Cerebellar cortex (tissue), 1 donor: ENCODE results near the gene RALGAPB.
"Not testable (repeated sequence)": the region's sequence is repeated elsewhere in the genome, so short reads cannot be mapped to it uniquely, and the experiment has no call there.

Experiments
- DNase-seq: peaks from one replicate; pipeline ENCODE4 v3.0.0-alpha.2; 2015; ENCODE audit warnings: low spot score

The RALGAPB gene

GRCh38 chr20:38472513-38473366 is at the start of gene RALGAPB:
Gene RALGAPB, plus strand, starts transcription at chr20:38472843. Its CDS starts 15,590 bp downstream, at chr20:38488433.
- DNase-seq: peak; percentile 99

DNA sequence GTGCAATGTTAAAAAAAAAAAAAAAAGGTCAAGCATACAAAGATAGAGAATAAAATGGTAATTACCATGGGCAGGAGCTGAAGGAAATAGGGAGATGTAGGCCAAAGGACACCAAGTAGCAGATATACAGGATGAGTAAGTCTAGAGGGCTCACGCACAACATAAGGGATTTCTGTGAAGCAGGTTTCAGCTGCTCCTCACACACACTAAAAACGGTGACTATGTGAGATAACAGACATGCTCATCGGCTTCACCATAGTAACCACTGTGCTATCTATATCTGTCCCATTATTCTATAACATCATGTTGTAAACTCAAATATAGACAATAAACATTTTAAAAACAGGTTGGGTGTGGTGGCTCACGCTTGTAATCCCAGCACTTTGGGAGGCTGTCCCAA is 49.1 kb upstream of the RALGAPB start:
- DNase-seq: no peak

DNA sequence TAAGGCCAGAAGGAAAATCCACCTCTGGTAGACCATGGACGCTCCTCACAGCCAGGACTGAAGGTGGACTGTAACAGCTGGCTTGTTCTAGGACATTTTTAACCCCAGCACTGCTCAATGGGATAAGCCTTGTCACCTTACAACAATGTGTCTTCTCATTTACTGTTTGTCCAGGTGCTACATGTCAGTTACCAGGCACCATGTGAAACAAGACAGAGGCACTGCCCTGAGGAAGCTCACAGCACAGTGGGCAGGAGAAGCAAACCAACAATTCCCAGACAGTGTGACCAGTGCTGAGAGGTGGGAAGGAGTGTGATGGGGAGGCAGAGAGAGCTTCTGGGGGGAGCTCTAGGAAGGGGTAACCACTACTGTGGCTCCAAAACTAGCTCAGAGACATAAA is 48.2 kb upstream of the RALGAPB start:
- no peak for DNase-seq

GRCh38 chr20:38426006-38426897 is 46.4 kb upstream of the RALGAPB start:
- no peak for DNase-seq

GRCh38 chr20:38427655-38428023 is 45.0 kb upstream of the RALGAPB start:
- no peak for DNase-seq

DNA sequence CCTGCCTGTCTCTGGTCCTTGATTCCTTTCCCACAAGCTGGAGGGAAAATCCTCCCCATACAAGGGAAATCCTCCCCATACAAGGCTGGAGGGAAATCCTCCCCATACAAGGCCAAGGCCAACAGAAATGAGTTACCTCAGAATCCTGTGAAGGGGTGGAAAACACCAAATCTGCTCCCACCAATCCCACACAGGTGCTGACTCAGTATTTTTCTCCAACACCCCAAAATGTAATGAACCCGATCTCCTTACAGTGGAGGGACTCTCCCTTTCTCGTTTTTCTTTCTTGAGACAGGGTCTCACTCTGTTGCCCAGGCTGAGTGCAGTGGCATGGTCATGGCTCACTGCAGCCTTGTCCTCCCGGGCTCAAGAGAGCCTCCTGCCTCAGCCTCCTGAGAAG is 43.8 kb upstream of the RALGAPB start:
- no peak for DNase-seq

DNA sequence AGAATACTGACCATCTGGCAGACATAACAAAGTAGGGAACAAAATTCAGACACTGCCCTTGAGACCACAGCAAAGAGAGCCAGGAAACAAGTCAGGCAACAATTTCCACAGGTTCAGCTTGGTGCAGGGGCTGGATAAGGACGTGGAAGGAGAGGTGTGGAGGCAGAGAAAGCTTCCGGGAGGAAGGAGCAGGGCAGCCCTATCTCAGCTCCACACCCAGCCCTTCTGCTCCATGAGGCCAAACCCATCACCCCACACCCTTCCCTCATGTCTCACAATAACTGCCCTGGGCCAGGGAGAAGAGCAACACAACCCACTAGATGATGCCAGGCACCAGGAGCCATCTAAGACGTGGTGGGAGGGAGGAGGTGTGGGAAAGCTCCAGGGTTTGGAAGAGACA is 43.3 kb upstream of the RALGAPB start:
- no peak for DNase-seq

DNA sequence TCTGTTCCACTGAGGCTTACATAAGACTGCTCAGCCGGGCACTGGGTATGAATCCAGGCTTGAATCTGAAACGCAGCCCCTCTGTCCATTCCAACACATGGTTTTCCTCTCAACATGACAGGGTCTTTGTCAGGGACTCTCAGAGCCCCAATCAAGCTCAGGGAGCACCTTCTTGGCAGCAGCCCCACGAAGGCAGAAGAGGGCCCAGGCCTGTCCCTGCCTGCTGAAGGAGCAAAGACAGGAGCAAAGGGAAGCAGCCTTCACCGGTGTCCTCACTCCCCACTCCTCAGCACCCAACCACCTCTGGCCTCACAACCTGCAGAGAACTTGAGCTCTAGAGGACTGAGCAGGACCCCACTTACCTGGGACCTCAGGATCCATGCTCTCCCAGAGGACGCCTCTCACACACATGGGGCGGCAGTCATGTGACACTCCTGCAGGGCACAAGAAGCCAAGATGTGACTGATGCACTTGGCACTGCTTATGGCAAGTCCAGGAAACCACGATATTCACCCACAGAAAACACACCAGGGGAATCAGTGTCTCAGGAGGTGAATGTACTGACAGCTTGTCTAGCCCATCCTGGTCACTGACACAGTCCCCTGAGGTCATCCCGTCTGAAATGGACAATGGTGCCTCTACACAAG is 41.8 kb upstream of the RALGAPB start:
- DNase-seq: no peak

- no peak for DNase-seq
Measured at GRCh38 chr20:38432292-38432691, 40.4 kb upstream of the RALGAPB start.

- not testable (repeated sequence) for DNase-seq
Measured at GRCh38 chr20:38432870-38433269, 39.8 kb upstream of the RALGAPB start.

- no peak for DNase-seq
Measured at GRCh38 chr20:38433304-38433972, 39.2 kb upstream of the RALGAPB start.

GRCh38 chr20:38434301-38434741 is 38.3 kb upstream of the RALGAPB start:
- no peak for DNase-seq

DNA sequence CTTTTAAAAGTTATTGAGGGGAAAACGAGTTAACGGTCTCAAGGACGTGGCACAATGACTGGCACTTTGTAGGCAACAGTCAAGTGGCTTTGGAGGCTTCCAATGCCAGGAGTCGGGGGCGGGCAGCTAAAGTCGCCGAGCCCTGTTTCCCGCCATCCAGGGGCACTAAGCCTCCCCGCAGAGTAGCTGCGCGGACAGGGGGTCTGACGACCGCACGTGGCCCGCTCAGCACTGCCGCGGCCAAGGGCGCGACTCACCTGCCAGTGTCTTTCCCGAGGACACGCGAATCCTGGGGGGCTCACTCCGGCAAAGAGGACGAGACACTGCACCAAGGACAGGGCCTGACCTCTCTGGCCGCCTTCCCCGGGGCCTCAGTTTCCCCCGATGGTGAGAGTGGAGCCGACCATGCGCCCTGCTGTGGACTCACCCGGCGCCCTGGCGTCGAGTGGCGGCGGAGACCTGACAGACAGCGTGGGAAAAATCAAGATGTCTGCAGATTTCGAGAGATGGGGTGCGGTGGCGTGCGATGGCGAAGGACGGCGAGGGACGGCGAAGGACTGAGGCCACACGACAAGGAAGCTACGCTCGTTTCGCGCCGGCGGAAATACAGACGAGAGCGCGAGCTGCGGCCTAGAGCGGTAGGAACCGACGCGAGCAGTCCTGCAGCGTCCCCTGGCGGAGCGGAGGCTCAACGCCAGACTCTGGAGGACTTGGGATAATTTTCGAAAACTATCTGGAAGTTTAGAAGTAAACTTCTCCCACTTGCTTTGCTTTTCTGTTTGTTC is 37.7 kb upstream of the RALGAPB start, which contains the start of gene SNHG17:
Gene SNHG17 (minus strand): TSS at position 559 of the 785 bp plus-strand sequence.
- peak; percentile 91 for DNase-seq

DNA sequence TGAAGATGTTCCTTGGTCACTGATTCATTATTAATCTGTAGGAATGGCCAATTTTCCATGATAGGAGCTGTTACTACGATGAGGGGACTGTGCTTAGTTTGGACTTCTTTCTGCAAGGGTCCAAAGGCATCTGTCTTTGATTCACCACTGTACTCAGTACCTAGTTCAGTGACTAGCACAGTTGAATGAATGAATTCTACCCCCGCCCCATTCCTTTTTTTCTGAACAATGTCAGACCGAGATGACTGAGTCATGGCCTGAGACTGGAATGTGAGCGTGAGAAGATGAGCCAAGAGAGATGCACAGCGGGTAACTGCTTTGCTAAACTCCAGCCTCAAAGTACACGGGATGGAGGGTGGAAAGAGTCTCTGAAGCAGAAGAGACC is 37.1 kb upstream of the RALGAPB start:
- DNase-seq: no peak

- no peak for DNase-seq
Measured at GRCh38 chr20:38437796-38438195, 34.8 kb upstream of the RALGAPB start.

DNA sequence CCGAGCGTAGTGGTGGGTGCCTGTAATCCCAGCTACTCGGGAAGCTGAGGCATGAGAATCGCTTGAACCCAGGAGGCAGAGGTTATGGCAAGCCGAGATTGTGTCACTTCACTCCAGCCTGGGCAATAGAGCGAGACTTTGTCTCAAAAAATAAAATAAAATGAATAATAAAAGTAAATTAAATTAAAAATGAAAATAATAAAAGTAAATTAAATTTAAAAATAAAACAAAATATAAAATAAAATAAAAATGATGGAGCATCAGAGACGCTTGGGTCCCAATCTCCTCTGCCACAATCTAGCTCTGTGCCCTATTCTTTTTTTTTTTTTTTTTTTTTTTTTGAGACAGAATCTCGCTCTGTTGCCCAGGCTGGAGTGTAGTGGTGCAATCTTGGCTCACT is 31.5 kb upstream of the RALGAPB start:
- DNase-seq: not testable (repeated sequence)

DNA sequence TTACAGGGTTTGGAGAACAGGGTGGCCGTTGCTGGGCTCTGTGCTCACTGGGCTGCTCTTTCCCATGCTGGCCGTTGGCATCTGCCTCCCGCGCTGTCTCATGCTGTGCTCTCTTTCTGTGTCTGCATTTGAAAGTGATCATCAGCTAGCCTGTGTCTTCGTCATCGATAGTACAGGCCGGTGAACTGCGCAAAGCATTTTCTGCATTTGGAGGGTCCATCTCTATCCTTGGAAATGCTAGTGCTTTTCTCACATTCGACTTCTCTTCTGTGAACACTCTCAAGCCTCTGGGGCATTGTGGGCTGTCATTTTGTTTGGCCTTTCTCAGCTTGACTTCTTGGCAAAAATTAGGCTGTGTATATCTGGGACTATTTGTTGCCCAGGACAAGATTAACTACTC is 30.7 kb upstream of the RALGAPB start:
- peak; percentile 77 for DNase-seq

DNA sequence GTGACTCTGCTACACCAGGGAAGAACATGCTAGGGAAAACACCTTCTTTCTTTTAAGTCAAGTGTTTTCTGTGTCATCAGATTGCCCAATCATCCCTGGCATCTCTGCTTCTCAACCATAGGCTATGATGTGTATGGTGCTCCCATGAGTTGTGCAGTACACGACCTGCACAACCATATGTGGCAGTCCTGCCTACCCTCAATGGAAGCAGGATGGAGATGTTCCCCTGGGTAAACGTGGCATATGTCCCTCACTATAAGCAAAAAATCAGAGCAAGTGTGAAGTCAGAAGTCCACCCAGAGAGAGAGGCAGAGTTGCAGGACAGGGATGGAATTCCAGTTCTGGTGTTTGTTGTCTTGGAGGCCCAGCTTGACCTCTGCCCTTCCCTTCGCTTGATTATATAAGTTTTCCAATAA is 27.3 kb upstream of the RALGAPB start:
- DNase-seq: no peak

DNA sequence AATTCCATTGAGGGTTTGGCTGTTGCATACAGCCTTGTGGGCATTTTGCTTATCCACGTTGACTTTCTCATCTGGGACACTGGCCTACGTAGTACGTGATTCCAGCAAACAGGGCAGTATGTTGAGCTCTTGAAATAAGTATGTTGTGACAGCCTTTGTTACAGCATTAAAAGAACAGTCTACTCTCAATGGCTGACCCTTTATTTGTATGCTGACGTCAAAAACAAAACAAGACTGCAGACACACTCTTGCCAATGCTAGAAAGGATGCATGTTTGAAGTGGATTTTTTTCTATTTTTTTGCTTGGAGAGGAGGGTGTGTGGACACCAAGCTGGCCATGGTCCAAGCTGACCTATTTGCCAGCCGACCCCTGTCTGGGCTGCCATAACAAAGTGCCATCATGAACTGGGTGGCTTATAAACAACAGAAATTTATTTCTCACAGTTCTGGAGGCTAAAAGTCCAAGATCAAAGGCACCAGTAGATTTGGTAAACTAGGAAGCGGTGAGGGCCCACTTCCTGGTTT is 26.7 kb upstream of the RALGAPB start:
- no peak for DNase-seq

DNA sequence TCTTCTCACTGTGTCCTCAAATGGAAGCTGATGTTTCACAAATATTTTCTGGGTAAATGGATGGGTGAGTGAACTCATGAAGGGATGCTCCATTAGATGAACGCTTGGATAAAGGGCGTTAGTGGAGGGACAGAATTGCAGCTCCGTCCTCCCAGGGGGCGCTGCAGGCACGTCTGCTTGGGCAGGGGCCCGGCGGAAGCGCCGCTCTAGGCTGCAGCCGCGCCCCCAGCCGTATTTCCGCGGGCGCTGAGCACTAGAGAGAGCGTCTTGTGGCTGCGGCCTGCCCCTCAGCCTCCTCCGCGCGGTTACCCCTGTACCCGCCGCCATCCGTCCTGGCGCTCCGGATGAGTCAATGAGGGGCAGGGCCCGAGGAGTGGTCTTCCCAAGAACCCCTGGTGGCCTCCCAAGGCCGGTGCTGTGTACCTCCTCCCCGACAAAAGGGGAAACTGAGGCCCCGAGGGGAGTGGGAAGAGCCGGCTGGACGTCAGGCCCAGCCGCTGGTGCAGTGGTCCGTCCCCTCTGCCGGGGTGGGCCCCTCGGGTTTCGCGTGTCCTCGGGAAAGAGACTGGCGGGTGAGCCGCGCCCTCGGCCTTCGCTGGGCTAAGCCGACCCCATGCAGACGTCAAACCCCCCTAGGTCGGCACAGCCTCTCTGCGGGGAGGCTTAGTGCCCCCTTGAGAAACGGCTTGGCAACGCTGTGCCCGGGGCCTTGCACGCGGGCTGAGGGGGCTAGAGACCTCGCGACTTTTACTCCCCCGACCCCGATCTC is 26.0 kb upstream of the RALGAPB start:
- DNase-seq: peak; percentile 90
